Measurements from ENCODE around the gene STX1B.
A peak's percentile ranks its signal among the peaks of the same experiment; 100 is the strongest.

STX1B gene

DNA sequence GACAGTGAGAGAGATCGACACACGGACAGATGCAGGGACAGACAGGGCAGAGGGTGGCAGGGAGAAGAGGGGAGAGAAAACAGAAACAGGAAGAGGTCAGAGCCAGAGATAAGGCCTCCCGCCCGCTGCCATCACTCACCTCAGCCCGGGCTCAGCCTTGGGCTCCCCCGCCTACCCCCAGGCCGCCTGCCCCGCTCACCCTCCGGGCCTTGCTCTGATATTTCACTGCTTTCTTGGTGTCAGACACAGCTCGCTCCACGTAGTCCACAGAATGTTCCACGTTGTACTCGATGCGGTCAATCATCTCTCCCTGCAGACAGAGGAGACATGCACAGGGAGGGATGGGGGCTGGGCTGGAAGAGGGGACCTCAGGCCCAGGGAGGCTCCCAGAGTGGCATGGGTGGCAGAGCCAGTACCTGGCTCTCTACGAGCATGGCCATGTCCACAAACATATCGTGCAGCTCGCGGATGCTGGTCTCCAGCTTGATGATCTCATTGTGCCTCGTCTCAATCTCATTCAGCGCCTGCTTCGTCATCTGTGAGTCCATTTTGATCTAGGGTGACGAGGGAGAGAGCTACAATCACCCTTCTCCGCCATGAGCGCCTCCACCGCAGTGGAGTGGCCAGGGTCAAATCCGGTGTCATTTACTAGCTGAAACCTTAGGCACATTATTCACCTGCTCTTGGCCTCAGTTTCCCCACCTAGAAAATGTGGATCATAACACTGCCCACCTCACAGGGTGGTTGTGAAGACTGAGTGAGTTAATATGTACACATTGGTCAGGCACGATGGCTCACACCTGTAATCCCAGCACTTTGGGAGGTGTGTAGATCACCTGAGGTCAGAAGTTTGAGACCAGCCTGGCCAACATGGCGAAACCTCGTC is 17.3 kb downstream of the STX1B start:
- DNase-seq = no peak

DNA sequence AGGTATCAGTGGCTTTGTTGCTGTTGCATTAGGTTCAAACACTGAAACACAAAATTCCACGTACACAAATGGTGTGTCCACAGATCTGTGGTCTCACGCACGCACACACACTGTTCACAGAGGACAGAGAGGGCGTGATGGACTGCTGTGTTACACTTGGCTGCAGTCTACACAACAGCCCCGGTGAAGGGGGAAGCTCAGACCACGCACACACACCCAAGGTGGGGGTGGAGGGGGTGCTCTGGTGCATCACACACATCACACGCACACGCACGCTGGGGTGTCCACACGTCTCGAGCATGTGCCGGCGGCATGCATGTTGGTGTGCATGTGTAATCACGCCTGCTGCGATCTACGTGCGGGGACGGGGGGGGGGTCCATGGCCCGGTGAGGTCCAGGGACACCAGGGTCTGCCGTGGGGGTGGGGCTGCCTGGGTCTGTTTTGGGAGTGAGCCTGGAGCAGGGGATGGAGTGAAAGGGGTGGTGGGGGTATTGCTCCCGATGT is 18.1 kb downstream of the STX1B start:
- DNase-seq = no peak

DNA sequence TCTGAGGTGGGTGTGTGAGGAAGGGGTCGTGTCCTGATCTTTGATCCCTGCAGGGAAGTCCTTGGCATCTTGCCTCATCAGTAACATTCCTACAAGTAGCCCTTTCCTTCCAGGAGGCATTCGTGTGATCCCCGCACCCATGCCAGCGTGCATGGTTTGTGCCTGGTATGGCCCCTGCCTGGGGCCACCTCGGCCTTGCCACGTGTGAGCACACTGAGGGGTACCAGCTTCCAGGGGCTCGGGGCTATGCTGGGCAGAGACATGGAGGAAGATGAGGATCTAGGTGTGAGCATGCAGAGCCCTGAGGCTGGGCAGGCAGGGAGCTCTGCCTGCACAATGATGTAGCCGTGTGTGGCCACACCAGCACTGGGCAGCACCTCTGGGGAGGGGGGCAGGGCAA is 19.4 kb downstream of the STX1B start:
- no peak for DNase-seq

DNA sequence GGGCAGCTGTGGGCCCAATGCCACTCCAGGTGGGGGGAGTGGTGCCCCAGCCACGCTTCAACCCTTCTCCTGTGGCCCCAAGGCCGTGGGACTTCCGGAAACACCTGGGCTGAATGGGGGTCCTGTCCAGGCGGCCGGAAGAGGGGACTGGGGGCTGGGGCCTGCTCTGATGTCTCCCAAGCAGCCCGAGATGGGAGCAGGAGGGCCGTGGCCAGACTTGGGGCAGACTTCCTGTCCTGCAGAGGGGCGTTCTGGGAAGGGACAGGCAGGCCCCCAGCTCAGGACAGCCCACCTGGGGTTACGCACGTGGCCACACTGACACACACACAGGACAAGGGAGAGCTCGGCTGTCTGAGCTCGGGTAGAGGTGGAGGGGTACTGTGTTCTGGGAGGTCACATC is 20.3 kb downstream of the STX1B start:
- DNase-seq = no peak

DNA sequence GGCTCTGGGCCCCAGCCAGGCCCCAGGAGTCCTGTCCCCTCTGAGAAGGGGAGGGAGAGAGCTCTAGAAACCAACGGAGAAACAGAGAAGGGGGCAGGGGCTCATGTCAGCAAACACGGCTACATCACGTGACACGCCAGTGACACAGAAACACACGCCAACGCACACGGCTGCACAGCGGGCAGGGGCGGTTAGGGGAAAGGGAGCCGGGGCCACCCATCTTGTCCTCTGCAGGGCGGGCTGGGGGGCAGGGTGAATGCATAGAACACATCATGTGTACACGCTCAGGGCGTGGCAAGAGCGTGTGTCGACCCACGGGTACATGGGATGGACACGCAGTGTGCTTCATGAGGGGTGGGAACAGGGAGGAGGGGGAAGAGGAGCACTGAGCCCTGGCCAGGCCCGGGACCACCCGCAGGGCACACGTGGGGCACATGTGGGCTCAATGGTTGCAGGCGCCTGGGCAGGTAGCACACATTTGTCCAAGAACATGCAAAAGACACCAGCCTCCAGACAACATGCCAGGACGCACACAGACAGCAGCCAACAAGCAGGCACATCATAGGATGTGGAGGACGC is 20.9 kb downstream of the STX1B start:
- no peak for DNase-seq

DNA sequence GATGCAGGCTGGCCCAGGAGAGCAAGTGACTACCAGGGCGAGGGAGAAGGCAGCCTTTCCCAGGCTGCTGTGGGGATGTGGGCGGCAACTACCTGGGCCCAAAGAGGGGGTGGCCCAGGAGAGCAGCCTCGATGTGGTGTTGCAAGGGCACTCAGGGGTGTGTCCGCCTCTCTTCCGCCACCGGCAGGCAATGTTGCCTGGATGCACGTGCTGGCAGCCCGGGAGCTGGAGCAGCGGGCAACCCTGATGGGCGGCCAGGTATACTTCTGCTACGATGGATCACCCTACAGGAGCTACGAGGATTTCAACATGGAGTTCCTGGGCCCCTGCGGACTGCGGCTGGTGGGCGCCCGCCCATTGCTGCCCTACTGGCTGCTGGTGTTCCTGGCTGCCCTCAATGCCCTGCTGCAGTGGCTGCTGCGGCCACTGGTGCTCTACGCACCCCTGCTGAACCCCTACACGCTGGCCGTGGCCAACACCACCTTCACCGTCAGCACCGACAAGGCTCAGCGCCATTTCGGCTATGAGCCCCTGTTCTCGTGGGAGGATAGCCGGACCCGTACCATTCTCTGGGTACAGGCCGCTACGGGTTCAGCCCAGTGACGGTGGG is 22.8 kb downstream of the STX1B start:
- DNase-seq = no peak

DNA sequence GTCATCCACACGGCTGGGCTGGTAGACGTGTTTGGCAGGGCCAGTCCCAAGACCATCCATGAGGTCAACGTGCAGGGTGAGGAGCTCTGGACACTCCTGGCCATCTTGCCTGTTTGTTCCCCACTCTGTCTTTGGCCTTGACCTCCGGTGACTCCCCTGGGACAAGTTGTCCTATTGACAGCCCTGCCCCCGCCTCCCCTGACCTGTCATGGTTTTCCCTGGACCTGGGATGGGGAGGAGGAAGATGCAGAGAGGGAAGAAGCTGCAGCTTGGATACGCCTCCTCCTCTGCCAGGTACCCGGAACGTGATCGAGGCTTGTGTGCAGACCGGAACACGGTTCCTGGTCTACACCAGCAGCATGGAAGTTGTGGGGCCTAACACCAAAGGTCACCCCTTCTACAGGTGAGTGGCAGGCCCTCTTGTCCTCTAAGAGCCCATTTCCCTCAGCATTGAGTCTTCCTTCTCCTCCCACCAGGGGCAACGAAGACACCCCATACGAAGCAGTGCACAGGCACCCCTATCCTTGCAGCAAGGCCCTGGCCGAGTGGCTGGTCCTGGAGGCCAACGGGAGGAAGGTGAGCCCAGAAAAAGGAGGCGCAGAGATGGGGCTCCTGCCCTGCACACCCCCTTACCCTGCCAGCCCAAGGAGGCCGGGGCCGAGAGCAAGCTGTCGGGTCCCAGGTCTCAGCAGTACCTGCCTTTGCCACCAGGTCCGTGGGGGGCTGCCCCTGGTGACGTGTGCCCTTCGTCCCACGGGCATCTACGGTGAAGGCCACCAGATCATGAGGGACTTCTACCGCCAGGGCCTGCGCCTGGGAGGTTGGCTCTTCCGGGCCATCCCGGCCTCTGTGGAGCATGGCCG is 24.1 kb downstream of the STX1B start:
- no peak for DNase-seq

DNA sequence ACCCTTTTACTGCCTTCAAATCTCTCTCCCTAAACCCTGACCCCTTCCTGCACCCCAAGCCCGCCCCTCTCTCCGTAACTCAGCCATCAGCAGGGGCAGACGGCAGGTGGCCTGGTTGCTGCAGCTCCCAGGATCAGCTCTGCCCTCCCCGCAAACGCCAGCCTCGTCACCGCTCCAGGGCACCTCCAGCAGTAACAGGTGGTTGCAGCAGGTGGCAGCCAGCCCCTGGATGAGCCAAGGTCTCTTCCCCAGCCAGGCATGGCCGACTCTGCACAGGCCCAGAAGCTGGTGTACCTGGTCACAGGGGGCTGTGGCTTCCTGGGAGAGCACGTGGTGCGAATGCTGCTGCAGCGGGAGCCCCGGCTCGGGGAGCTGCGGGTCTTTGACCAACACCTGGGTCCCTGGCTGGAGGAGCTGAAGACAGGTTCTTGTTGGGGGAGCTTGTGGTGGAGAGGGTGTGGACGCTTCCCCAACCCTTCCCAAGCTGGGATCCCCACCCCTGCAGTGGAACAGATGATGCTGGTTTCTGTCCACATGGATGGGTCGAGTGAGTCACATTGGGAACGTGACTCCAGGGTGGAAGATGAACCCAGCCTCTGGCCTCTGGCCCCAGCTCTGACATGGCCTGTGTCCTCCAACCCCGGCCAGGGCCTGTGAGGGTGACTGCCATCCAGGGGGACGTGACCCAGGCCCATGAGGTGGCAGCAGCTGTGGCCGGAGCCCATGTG is 24.9 kb downstream of the STX1B start:
- no peak for DNase-seq

DNA sequence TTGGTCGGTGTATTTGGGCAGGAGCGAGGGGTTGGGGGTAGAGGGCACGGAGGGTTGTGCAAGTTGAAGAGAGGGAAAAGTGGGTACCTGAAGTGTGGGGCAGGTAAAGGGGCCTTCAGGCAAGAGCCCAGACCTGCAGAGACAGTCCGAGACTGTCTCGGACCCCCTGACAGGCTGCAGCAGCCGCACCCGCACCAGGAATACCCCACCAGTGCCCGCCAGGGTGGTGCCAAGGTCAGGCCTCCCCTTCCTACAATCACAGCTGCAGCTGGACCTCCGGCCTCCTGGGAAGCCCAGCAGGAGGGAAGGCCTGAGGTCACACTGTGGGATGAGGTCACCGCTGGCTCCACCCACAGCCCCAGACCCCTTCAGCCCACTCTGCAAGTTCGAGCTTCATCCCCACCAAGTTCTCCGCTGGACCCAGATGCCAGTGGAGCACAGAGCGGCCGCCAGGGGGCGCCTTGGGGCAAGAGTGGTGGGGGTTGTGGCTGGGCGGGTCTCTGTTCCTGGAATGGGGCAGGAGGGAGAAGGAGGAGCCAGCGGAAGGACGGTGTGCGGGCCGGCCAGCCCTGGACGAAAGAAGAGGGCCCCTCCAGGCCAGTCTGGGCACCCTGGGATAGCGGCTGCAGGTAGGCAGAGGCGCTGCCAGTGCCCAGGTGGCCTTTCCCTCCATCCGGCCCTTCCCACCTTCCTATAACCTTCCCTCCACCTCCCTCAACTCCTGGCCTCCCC is 25.6 kb downstream of the STX1B start, which contains the start of gene HSD3B7:
Gene HSD3B7, plus strand, starts transcription at position 539 of the 732 bp plus-strand sequence. CDS start 452 bp downstream, outside the sequence.
- peak; percentile 77 for DNase-seq

DNA sequence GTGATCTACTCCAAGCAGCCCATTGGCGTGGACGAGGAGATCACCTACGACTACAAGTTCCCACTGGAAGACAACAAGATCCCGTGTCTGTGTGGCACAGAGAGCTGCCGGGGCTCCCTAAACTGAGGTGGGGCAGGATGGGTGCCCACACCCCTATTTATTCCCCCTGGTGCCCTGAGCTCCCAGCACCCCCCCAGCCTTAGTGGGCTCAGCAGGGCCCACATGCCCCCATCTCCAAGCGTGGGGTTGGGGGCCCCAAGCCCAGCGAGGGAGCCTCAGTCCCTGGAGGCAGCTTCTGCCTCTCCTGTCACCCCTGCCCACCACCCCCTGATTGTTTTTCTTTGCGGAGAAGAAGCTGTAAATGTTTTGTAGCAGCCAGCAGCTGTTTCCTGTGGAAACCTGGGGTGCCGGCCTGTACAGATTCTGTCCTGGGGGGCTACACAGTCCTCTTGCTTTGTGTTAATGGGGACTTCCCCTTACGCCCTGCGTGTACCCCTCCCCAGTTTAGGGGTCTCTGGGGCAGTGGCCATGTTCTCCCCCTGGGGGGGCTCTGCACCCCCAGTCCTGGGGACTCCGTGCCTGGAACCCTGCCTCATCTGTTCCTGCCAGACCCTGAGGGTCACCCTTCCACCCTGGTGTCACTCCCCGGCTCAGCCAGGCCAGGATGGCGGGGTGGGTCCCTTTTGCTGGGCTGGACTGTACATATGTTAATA is 26.4 kb downstream of the STX1B start:
- DNase-seq = no peak

DNA sequence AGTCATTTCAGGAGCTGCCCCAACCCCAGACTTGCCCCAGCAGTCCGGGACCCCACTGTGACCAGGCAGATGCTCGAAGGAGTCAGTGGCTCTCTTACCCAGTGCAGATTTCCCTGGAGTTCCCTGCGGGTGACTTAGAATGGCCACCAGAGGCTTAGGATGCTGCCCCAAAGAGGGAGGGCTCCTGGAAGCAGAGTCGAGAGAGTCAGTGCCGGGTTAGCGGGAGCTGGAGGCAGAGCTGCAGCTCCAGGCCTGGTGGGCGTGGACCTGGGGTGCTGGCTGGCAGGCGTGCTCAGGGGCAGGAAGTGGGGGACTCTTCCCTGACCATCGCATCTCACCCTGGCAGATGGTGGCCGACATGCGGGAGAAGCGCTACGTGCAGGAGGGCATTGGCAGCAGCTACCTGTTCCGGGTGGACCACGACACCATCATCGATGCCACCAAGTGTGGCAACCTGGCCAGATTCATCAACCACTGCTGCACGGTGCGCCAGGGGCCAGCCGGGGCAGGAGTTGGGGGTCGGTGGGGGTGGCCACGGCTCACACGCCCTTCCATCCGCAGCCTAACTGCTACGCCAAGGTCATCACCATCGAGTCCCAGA is 27.0 kb downstream of the STX1B start:
- DNase-seq = no peak

DNA sequence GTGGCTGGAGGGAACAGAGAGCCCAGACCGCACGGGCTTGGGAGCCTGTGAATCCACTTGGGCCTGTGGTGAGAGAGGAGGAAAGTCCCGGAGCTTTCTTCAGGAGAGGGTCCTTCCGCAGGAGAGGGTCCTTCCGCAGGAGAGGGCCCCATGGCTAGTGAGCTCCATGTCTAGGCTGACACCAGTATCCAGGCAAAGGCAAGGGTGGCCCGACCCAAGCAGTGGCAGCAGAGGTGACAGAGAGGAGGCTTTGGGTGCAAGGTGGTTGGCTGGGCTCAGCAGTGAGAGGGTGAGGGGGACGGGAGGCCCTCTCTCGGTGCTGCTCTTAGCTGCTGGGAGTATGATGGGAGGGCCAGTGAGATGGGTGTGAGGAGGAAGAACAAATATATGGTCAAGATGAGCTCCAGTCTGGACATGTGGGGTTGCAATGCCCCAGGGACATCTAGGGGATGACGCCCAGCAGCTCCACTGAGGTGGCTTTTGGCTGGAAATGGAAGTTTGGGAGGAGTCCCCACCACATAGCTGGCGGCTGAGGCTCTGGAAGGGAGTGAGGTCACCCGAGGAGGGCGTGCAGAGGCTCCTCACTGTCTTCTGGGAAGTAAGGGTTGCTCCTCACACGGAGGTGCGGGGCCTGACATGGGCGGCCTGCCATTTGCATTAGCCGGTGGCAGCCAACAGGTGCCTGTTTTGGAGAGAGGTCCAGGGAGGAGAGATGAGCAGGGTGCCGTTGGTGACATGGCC is 27.7 kb downstream of the STX1B start:
- no peak for DNase-seq

DNA sequence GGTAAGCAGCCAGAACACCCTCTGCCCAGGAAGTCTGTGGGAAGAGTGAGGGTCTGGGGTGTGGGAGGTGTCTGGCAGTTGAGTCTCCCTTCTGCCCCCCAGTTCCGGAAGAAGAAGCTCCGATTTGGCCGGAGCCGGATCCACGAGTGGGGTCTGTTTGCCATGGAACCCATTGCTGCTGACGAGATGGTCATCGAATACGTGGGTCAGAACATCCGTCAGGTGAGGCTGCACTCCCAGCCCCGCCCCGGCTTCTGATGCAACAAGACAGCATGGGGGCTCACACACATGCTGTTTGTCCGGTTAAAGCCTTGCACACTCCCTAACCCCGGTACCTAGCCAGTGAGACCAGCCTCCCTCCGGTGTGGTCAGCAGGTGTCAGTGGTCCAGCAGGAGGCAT is 29.5 kb downstream of the STX1B start:
- DNase-seq = no peak

DNA sequence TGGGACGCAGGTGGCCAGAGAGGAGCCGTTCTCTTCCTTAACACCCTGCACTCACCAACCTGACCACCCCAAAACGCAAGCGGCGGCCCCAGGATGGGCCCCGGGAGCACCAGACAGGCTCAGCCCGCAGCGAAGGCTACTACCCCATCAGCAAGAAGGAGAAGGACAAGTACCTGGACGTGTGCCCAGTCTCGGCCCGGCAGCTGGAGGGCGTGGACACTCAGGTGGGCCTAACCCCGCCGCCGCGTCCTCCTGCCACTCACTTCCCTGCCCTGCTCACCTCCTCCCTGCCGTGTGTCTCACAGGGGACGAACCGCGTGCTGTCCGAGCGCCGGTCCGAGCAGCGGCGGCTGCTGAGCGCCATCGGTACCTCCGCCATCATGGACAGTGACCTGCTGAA is 30.0 kb downstream of the STX1B start:
- no peak for DNase-seq

DNA sequence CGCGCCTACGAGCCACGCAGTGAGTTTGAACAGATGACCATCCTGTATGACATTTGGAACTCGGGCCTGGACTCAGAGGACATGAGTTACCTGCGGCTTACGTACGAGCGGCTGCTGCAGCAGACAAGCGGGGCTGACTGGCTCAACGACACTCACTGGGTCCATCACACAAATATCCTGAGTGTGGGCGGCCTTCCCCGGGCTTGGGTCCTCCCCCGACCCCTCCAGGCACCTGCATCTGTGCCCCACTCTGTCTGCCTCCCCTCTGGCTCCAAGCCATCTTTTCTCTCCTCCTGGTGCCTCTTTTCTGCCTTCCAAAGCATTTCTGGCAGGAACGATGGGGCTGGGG is 30.4 kb downstream of the STX1B start:
- DNase-seq = no peak

DNA sequence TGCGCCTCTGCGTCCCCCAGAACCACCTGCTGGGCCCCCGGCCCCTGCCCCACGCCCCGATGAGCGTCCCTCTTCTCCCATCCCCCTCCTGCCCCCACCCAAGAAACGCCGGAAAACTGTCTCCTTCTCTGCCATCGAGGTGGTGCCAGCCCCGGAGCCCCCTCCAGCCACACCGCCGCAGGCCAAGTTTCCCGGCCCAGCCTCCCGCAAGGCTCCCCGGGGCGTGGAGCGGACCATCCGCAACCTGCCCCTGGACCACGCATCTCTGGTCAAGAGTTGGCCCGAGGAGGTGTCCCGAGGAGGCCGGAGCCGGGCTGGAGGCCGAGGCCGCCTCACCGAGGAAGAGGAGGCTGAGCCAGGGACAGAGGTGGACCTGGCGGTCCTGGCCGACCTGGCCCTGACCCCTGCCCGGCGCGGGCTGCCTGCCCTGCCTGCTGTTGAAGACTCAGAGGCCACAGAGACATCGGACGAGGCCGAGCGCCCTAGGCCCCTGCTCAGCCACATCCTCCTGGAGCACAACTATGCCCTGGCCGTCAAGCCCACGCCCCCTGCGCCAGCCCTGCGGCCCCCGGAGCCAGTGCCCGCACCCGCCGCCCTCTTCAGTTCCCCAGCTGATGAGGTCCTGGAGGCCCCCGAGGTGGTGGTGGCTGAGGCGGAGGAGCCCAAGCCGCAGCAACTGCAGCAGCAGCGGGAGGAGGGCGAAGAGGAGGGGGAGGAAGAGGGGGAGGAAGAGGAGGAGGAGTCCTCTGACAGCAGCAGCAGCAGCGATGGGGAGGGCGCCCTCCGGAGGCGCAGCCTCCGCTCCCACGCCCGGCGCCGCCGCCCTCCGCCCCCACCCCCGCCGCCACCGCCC is 31.0 kb downstream of the STX1B start:
- DNase-seq = no peak

DNA sequence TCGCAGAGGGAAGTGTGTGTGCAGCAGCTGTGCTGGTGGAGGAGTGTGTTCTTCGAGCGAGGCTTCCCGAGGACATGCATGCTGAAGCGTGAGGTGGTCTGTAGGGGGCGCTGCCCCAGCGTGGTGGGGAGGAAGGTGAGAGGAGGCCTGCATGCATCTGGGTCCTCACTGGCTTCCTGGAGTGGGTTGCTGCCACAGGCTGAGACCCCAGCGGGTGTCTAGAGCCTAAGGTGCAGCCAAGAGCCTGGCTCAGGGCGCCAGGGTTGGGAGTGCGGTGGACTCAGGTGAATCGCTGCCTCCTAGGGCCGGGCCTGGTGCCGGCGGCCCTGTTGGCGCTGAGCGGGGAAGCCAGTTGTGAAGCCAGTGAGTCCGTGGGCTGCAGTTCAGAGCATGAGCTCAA is 32.9 kb downstream of the STX1B start:
- peak; percentile 33 for DNase-seq

DNA sequence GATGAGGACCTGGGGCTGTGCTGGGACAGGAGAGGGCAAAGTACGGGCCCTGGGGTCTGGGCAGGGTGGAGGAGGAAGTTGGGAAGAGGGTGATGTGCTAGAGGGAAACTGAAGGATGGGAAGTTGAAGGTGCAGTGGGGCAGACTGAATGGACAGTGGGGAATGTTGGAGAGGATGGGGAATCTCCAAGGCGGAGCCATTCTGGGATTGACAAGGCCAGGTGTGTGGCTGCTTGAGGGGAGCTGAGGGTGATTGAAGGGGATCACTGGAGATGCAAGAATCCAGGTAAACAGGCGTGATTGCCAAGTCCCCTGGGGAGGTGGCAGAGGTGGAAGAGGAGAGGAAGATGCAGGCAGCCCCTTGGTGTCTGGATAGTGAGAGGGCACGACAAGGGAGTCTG is 34.0 kb downstream of the STX1B start:
- no peak for DNase-seq

DNA sequence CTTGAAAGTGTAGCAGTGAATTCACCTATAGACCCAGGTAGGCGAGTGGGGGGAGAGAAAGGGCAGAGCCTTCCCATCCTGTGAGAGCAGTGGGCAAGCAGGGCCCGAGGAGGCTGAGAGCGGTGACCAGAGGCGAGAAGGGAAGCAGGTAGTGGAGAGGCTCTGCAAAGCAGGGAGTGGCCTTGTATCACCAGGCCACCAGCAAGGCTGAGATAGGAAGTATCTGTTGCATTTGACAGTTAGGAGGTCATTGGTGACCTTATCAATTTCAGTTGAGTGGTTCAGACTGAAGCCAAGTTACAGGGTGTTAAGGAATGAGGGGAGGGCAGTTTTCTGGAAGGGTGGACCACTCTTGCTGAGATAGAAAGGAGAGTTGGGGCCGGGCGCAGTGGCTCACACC is 36.1 kb downstream of the STX1B start:
- no peak for DNase-seq

Measured in stimulated activated CD4-positive, alpha-beta T cell treated with anti-CD3 and anti-CD28 coated beads, Interleukin-1b, Interleukin-23, amount 100 ng/mL, for 48 hours (primary cell).